ENCODE measurements around the gene AK9.

DNA sequence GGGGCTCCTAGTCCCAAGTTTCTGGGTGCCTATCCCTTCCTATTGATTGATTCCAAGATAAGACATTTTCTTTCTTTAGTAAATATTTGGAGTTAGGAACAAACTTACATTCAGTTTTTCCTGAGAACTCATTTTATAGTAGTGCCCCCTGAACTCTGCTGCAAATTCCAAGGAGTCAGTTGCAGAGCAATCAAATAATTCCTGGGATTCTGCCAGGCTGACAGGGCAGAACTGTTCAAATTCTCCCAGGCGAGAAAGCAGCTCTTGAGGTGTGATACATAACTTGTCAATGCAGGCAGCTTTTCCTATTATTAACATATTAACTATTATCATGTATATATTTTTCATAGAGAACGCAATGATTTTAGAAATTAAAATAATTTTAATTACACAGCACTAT is 192.1 kb downstream of the AK9 start:
- no peak for TF ChIP-seq ARNTL (CRISPR knock-in tag; IDR thresholded peaks at IDR 0.05; ENCODE audit: borderline replicate concordance, low read depth)
- TF ChIP-seq ZFP3 (CRISPR knock-in tag; IDR thresholded peaks at IDR 0.05) = no peak
- no peak for TF ChIP-seq CREB5 (CRISPR knock-in tag; IDR thresholded peaks at IDR 0.05; ENCODE audit: low read depth)
- TF ChIP-seq, protein P1, sequence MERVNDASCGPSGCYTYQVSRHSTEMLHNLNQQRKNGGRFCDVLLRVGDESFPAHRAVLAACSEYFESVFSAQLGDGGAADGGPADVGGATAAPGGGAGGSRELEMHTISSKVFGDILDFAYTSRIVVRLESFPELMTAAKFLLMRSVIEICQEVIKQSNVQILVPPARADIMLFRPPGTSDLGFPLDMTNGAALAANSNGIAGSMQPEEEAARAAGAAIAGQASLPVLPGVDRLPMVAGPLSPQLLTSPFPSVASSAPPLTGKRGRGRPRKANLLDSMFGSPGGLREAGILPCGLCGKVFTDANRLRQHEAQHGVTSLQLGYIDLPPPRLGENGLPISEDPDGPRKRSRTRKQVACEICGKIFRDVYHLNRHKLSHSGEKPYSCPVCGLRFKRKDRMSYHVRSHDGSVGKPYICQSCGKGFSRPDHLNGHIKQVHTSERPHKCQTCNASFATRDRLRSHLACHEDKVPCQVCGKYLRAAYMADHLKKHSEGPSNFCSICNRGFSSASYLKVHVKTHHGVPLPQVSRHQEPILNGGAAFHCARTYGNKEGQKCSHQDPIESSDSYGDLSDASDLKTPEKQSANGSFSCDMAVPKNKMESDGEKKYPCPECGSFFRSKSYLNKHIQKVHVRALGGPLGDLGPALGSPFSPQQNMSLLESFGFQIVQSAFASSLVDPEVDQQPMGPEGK (CRISPR knock-in tag; IDR thresholded peaks at IDR 0.05; ENCODE audit: borderline replicate concordance) = no peak
- no peak for TF ChIP-seq ESRRG (CRISPR knock-in tag; IDR thresholded peaks at IDR 0.05)
- TF ChIP-seq OSR1 (CRISPR knock-in tag; IDR thresholded peaks at IDR 0.05) = no peak
- TF ChIP-seq ZFP30 (CRISPR knock-in tag; IDR thresholded peaks at IDR 0.05) = no peak

All from SK-N-SH treated with all-trans-retinoic acid at 6 μM for 48 hours (cell line).